GM18868 (cell line): ENCODE data around the gene UBE3B.

Experiments used
- ATAC-seq: cut with Tn5 transposase; IDR thresholded peaks from one replicate; pipeline ENCODE4 v1.9.1; 2021; ENCODE audit warnings: mild to moderate bottlenecking, moderate library complexity; ENCODE audit not compliant: unreplicated experiment

The UBE3B gene

DNA sequence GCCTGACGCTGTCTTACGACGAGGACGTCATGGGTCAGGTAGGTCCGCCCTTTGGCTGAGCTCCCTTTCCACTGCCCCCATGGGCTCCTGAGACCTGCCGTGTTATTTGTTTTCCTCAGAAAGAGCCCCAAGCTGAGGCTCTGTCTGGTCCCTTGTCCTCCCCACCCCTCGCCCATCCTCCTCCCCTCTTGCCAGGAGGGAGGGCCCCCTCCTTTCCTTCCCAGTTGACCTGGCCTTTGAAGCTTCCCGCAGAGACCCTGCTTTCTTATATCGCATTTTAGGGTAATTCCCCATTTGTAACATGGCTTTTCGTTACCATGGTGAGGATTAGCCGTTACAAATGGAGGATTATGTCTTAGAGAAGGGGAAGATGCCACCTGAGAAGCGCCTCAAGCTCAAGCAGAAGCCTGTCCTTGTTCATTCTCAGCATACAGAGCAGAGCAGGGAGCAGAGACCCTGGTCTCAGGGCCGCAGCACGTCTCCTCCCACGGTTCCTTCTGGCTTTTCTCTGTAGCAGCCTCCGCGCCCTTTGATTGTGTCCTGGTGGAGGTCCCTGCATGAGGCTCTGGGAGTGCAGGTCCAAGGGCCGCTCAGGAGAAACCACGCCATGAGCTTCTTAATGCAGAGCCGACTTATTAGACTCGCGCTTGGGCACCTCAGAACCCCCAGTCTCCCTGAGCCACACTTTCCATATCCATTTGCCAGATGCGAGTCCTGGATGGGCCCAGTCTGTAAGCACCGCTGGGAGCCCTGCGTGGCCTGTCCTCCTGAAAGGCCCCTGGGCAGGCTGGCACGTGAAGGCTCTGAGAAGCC, 47.2 kb downstream of the UBE3B start:
- ATAC-seq: no peak

DNA sequence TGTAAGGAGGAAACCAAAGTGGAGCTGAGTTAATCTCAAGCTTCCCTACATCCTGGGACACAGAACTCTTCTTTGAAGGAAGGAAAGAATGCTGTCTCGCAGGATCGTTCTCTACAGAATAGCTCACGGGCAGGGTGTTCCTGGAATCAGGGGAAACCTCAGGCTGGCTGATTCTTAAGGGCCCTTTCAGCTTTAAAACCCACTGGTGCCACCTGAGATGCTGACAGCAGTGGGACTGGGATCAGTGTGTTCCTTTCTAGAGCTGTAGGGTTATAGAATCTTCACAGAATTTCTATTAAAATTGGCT, 47.8 kb downstream of the UBE3B start:
- ATAC-seq: no peak

GRCh38 chr12:109527489-109528123, 50.2 kb downstream of the UBE3B start:
- no peak for ATAC-seq

DNA sequence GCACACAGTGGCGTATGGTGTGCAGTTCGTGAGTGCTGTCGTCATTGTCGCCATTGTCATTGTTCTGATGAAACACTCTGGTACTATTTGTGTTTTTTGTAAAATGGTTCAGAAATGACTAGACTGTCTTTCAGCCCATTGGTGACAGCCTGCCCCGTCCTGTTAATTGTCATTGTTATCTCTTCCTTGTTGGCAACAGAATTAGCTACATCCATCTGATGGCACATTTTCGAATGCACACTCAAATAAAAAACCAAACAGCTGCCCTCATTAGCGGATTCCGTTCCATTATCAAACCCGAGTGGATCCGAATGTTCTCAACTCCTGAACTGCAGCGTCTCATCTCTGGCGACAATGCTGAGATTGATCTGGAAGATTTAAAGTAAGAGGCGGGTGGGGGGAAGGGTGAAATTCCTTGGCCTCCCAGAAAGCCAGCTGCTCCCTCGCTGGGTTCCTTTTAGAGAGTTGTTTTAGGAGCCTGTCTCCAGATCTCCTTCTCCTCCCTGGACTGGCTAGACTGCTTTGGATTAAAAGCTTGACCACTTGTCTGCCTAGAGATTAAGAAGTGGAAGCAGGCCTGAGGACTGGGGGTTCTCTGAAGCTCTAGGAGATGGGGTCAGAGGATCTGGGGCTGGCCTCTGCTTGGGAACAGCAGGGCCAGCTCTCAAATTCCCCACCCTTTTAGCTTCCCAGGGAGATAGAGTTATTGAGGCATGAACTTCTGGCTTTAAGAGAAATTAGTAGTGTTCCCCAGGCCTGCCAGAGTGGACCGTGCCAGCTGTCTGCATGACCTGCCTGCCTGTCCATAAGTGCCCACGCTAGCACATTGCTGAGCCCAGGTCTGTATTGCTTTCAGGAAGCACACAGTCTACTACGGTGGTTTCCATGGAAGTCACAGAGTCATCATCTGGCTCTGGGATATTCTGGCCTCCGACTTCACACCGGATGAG, 52.5 kb downstream of the UBE3B start:
- no peak for ATAC-seq

DNA sequence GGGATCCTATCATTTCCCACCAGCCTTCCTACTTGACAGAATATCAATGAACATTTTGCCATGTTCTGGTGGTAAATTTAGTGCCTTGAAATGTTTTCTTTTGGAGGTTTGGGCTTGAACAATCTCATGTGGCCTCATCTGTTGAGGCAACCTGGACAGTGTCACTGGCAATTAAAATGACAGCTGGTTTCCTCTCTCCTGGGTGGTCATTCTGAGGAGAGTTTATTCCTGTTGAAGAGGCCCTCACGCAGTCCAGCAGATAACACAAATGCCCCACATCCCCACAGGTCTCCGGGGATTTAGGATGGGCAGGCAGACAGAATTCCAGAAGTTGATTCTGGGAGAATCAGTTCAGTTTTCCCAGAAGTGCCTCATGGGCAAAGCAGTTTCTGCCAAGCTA, 54.0 kb downstream of the UBE3B start:
- no peak for ATAC-seq

- ATAC-seq: no peak
These were observed 55.5 kb downstream of the UBE3B start for GRCh38 chr12:109532721-109533486.

DNA sequence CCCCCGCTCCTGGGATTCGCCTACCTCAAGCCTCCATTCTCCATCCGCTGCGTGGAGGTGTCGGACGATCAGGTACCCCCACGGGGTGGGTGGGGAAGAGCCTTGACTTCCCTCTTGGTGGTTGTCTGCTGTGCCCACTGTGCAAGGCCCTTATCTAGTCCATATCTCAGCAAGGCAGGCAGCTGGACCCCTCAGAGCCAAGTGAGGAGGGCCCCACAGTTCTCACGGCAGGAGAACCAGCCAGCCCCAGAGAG, 56.0 kb downstream of the UBE3B start:
- no peak for ATAC-seq

DNA sequence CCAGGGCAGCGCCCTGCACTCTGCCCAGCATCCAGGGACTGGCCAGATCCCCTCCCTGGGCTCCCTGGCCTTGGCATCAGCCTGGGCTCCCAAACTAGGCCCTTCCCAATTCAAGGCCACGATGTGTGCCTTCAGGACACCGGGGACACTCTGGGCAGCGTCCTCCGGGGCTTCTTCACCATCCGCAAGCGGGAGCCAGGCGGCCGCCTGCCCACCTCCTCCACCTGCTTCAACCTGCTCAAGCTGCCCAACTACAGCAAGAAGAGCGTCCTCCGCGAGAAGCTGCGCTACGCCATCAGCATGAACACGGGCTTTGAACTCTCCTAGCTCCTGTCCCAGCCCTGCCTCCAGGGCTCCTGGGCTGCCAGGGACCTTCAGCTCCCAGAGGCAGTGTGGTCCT, 57.0 kb downstream of the UBE3B start:
- no peak for ATAC-seq

DNA sequence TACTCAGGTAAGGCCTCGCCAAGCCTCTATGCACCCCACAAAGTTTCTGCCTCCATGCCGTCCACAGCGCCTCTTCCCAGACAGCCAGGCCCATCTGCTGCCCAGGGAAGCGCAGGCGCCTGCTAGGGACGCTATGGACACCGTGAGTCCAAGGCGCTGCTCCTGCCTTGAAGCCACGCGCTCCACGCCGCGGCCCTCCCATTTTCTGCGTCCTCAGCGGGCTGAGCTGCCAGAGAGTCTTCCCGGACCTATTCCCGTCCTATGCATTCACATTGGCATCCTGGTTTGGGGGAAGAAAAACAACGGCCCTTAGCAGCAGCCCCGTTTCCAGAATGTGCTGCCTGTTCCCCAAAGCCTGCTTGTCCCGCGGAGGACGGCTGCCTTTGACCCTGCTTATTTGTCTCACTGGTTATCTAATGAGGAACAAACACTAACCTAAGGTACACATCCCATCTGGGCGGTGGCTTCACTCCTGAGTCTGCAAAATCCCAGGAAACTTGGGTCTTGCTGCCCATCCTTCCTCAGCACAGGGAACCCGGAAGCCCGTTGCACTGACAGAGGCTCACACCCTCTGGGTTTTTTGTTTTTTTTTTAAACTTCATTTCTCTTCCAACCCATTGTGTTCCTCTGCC, 57.9 kb downstream of the UBE3B start:
- no peak for ATAC-seq

GRCh38 chr12:109535863-109536250, 58.4 kb downstream of the UBE3B start:
- ATAC-seq: no peak

DNA sequence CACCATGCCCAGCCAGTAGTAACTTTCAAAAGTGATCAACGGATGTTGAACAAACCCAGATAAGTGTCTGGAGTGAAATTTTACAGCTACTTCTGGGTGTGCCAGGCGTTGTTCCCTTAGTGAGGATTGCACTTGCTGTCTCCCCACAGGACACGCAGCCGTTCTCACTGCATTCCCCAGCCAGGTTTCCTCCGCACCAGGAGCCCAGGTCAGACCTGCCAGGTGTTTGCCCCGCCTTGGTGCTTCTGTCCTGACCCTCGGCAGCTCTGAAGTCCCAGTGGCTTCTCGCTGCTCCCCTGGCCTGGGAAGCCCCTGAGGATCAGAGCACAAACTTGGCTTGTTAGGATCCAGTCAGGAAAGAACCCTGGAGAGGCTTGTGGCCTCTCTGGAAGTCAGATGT, 59.7 kb downstream of the UBE3B start:
- ATAC-seq: no peak

DNA sequence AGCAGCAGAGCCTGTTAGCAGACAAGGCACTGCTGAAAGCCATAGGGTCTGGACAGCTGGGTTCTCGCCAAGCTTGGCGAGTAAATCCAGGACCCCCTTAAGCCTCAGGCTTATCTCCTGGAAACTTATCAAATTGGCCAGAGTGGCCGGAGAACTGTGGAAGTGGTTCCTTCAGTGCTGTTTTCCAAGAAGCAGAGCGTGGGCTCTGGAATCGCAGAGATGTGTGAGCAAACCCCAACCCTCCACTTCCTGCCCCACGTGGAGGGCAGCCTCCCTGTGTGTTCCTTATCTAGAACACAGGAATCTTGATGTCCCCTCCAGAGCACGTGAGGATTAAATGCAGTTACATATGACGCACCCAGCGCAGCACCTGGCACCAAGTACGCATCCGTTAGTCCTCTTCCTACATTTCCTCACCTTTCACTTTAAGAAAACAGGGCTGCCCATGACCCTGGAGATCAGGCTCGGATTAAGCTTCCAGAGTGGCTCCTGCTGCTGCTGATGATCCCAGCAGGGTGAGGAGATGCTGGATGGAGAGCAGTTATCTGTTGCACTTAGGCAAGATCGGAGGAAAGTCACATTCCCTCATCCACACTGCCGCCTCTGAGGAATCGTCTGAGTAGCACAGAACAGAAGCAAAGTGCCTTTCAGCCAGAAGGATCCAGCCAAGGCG, 60.9 kb downstream of the UBE3B start:
- ATAC-seq: no peak

DNA sequence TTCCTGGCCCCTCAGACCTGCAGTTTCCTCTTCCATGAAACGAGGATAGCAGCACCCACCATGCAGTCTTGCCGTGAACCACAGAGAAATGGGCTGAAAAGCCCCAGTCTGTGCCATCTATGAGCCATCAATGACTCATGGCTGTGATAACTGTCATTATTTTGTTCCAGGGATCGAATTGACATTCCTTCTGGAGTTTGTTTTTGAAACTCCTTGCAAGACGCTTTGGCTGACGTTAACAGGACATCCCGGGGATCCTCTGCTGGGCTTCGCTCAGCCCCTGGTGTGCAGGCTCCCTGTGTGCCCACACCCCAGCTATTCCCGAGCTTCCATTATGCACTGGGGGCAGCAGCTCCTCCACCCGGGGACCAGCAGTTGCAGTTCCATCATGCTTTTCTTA, 62.1 kb downstream of the UBE3B start:
- no peak for ATAC-seq

DNA sequence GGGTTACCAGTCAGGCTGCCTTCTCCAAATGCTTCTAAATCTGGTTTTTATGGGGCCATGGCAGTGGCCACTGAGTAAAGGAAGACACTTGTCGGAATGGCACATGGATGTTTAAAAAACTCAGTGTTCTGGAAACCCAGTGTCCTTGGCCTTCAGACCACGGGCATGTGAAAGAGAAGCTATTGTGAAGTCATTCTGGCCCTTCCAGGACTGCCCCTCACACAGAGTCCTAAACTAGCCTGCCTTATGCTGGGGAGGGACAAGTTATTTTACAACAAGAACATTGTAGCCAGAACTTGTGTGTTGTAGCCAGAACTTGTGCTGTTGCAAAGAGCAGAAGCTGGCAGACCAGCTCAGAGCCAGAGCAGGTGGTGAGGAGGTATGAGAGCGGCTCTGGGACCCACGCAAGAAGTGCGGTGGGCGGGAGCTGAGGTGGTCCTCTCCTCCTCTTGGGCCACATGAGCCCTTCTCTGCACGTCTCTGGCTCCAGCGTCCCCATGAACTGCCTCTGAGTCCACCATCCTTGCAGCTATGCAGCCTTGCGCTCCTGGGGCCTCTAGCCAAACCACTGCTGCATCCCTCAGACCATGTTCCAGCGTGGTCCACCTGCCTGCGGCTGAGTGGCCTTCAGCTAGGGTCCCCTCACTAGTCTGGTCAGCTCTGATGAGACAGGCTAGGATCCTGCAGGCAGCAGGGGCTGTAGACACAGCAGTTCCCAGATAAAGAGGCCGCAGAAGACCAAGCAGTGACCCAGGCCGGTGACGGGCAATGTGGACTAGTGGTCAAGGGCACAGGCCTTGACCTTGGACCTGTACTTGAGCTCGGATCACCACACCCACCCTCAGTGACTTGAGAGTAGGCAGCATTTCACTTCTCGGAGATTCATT, 63.3 kb downstream of the UBE3B start:
- no peak for ATAC-seq

DNA sequence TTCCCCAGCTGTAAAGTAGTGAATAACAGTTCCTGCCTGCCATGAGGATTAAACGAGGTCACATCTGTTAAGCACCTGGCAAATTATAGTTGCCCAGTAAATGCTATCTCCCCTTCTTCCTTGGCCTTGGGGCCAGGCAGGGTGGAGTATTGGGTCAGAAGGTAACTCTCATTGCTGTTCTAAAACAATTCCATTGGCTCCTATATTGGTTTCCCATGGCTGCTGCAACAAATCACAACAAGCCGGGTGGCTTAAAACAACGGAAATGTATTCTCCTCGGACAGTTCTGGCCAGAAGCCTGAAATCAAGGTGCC, 63.9 kb downstream of the UBE3B start:
- ATAC-seq: no peak

DNA sequence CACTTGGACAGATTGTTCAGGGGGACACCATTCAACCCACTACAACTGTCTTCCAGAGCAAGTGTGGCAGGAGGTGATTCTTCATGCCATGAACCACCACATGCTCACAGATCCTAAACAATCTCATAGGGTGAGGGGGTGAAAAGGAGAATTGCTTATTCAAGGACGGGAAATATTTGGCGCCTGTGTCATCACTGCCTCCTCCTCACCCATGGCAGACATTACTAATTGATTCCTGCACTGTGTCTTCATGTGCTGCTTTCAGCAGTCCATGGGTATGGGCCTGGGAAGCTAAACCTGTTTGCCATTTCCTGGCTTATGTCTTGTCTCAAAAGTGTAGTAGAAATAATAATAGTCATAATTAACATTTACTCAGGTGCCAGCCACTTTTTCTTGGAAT, 64.6 kb downstream of the UBE3B start:
- ATAC-seq: no peak

- no peak for ATAC-seq
These were observed 65.4 kb downstream of the UBE3B start for GRCh38 chr12:109542876-109543275.

DNA sequence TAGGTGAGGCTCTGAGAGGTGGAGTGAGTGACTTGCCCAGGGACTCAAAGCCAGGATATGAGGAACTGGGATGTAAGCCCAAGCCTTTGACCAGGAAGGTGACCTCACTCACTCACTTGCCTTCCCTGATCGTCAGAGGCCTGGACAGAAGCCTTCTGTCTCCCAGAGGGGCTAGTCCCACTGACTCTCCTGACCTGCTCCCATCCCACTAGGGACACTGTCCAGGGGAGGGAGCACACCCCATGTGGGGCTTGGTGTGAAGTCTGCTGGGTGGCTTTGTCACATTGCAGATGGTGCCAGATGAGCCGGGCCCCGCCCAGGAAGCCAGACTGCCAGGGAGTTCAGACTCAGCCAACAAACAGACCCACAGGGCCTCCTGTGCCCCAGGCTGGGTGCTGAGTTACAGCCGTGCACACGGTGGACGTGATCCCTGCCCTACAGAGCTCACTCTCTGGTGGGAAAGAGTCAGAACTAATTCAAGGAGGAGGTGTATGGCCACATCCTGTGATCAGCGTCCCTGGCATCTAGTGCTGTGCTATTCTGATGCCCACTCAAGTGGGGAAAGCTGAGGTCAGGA, 67.6 kb downstream of the UBE3B start:
- ATAC-seq: no peak

- no peak for ATAC-seq
These were observed 68.4 kb downstream of the UBE3B start for GRCh38 chr12:109545826-109546225.
